ENCODE data around the gene S100A4.
"Not testable (repeated sequence)": the region's sequence is repeated elsewhere in the genome, so short reads cannot be mapped to it uniquely, and the experiment has no call there.

S100A4 gene

GRCh38 chr1:153566414-153567371, 21.1 kb upstream of the S100A4 start:
- DNase-seq, result peak; percentile 89

GRCh38 chr1:153565529-153566374, 20.1 kb upstream of the S100A4 start, which contains the start of gene S100A2:
S100A2 (minus strand) TSS chr1:153565844; CDS start chr1:153563877, 1,967 bp downstream.
- peak; percentile 51 for DNase-seq

- DNase-seq, result no peak
Measured at GRCh38 chr1:153563991-153564390, 18.4 kb upstream of the S100A4 start.

GRCh38 chr1:153563483-153563901, 17.9 kb upstream of the S100A4 start:
- no peak for DNase-seq

GRCh38 chr1:153562021-153562420, 16.4 kb upstream of the S100A4 start:
- not testable (repeated sequence) for DNase-seq

GRCh38 chr1:153561466-153561985, 15.9 kb upstream of the S100A4 start:
- DNase-seq, result no peak

GRCh38 chr1:153560771-153561465, 15.3 kb upstream of the S100A4 start:
- no peak for DNase-seq

GRCh38 chr1:153560241-153560640, 14.6 kb upstream of the S100A4 start:
- no peak for DNase-seq

GRCh38 chr1:153557877-153558276, 12.3 kb upstream of the S100A4 start:
- DNase-seq, result no peak

- no peak for DNase-seq
Measured at GRCh38 chr1:153556348-153556747, 10.7 kb upstream of the S100A4 start.

- DNase-seq, result no peak
Measured at GRCh38 chr1:153553830-153554541, 8.4 kb upstream of the S100A4 start.

- DNase-seq, result no peak
Measured at GRCh38 chr1:153553096-153553495, 7.5 kb upstream of the S100A4 start.

- DNase-seq, result no peak
Measured at GRCh38 chr1:153552335-153552734, 6.7 kb upstream of the S100A4 start.

- DNase-seq, result no peak
Measured at GRCh38 chr1:153550827-153551500, 5.4 kb upstream of the S100A4 start.

GRCh38 chr1:153550398-153550758, 4.8 kb upstream of the S100A4 start:
- no peak for DNase-seq

GRCh38 chr1:153549741-153550397, 4.3 kb upstream of the S100A4 start:
- DNase-seq, result no peak

- DNase-seq, result no peak
Measured at GRCh38 chr1:153548722-153549688, 3.4 kb upstream of the S100A4 start, which contains the start of gene S100A3. S100A3 (minus strand) TSS chr1:153549258; CDS start chr1:153548485, 773 bp downstream.

GRCh38 chr1:153547560-153548551, 2.2 kb upstream of the S100A4 start:
- no peak for DNase-seq
